Measurements from ENCODE around the gene MAP2K7.

MAP2K7 gene

DNA sequence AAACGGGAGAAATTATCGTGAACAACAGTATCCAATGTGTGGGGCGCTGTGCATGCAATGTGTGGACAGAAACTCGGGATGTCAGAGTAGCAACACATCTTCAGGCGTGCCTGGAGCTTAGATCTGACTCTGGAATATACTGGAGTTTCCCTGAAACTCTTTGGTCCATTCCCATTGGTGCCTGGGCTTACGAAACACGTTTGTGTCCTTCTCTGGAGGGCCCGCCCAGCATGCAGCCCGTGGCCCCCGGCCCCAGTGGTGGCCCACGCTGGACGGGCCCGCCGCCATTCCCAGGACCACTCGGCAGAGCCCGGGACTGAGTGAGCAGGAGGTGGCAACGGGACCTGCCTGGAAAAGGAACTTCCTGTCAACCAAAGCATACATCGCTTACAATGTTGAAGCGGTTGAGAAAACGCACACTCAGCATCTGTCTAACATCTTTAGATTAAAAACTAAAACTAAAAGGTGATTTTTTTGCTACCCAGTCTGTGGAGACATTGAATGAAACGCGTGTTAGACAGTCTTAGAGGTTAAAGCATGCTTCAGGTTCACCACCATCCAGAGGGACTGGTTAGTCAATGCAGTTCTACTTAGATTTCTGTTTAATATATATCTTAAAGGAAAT, 59.1 kb downstream of the MAP2K7 start:
- no peak for ATAC-seq
- TF ChIP-seq BACH2 (CRISPR knock-in tag; IDR thresholded peaks at IDR 0.05; ENCODE audit: borderline replicate concordance): no peak
- no peak for TF ChIP-seq ZNF8 (CRISPR knock-in tag; IDR thresholded peaks at IDR 0.05)
- TF ChIP-seq ZC3H10 (CRISPR knock-in tag; IDR thresholded peaks at IDR 0.05): no peak
- TF ChIP-seq ISL1 (CRISPR knock-in tag; IDR thresholded peaks at IDR 0.05): no peak
- TF ChIP-seq, protein P1, sequence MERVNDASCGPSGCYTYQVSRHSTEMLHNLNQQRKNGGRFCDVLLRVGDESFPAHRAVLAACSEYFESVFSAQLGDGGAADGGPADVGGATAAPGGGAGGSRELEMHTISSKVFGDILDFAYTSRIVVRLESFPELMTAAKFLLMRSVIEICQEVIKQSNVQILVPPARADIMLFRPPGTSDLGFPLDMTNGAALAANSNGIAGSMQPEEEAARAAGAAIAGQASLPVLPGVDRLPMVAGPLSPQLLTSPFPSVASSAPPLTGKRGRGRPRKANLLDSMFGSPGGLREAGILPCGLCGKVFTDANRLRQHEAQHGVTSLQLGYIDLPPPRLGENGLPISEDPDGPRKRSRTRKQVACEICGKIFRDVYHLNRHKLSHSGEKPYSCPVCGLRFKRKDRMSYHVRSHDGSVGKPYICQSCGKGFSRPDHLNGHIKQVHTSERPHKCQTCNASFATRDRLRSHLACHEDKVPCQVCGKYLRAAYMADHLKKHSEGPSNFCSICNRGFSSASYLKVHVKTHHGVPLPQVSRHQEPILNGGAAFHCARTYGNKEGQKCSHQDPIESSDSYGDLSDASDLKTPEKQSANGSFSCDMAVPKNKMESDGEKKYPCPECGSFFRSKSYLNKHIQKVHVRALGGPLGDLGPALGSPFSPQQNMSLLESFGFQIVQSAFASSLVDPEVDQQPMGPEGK (CRISPR knock-in tag; IDR thresholded peaks at IDR 0.05; ENCODE audit: borderline replicate concordance): no peak
- no peak for TF ChIP-seq PPARA (CRISPR knock-in tag; IDR thresholded peaks at IDR 0.05; ENCODE audit: borderline replicate concordance)

DNA sequence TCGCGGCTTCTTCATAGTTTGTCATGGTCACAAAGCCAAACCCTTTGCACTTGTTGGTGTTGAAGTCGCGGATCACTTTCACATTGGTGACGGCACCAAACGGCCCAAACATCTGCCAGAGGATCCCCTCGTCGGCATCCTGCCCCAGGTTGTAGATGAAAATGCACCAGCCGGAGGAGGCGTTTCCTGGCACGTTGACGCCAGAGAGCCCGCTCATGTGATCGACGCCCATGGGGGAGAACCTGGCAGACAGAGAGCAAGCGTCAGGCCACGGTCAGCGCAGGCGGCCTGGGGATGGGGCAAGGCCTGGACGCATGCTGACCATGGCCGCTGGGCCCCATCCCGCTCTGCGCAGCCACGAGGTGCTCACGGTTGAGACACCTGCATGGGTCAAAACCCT, 59.9 kb downstream of the MAP2K7 start:
- ATAC-seq: no peak
- no peak for TF ChIP-seq TOX (CRISPR knock-in tag; IDR thresholded peaks at IDR 0.05; ENCODE audit: borderline replicate concordance)
